GM18511 (cell line): Measurements from ENCODE around the gene NRXN3.
"Not testable (repeated sequence)": the region's sequence is repeated elsewhere in the genome, so short reads cannot be mapped to it uniquely, and the experiment has no call there.

ENCODE experiments used
- ATAC-seq: cut with Tn5 transposase; IDR thresholded peaks from one replicate; pipeline ENCODE4 v1.9.1; 2021; ENCODE audit warnings: mild to moderate bottlenecking, moderate library complexity; ENCODE audit not compliant: unreplicated experiment

Gene NRXN3

DNA sequence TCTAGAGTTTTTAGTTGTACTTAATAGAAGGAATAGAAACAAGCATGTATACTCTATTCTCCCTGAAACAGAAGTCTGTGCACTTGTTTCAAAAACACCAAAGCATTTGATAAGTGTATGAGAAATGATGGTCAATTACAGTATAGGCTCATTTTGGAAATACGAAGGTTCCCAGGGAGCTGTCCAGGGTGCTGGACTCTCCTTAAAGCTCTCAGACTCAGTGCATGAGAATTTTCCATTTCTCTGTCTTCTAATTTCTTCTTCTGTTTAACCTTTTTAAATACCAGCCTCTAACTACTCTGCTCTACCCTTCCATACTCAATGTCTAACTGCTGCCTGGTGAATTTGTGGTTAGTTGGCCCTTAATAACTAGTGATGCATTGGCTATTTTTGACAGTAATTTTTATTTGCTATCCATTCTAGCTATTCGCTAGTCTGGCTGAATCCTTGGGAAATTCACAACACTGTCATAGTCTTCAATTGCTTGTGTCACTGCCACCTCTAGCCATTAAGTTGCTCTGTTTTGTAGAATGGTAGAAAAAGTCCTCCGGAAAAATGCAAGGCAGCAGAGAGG, 229.2 kb downstream of the NRXN3 start:
- no peak for ATAC-seq

DNA sequence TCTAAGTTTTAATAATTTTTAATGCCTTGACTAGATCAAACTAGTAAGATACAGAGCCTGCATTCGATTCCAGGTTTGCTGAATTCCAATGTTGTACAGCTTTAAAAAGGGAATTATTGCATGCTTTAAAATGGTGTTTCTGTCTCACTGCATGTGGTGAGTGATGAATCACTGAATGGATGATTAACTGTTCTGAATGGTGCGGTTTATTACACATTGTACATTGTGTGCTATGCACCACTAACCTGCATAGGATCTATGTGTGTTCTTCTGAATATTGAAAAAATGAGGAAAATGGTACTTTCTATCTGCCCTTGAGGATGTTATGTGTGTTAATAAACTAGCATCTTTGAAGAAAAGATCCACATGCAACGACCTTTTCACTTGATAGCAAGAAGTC, 231.7 kb downstream of the NRXN3 start:
- no peak for ATAC-seq

- ATAC-seq = peak; percentile 70
Measured at GRCh38 chr14:78403278-78403815, 233.2 kb downstream of the NRXN3 start.

DNA sequence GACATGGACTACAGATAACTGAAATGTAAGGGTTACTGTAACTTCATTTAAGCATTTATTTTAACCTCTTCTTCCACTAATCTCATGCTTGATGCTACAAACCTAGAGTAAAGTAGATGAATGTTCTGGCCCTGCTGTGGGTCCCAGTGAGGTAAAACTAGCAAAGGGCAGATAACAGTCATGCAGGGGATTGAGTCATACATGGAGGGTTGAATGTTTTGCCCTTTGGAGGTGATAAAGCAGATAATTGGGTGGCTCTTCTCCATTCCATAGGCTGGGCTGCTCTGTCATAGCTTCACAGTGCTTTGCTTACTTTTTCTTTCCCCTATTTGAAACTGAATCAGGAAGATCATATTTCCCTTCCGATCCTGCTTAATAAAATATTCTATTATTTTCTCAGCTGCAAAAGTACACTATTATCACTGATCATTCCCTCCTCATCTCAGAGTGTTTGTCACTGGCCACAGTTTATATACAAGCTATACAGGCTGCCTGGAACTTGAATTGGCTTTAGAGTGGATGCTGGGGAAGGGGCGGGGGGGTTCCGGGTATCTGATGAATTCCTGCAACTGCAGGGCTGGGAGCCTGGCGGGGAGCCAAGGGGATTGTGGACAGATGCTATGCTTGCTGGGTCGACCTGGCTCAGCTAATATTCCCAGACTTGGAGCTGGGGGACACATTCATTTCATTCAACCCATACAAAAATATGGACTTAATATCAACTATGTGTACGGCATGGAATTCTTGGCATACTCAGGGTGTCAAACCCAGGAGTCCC, 235.1 kb downstream of the NRXN3 start:
- no peak for ATAC-seq

- ATAC-seq = no peak
Measured at GRCh38 chr14:78412475-78412874, 242.3 kb downstream of the NRXN3 start.

DNA sequence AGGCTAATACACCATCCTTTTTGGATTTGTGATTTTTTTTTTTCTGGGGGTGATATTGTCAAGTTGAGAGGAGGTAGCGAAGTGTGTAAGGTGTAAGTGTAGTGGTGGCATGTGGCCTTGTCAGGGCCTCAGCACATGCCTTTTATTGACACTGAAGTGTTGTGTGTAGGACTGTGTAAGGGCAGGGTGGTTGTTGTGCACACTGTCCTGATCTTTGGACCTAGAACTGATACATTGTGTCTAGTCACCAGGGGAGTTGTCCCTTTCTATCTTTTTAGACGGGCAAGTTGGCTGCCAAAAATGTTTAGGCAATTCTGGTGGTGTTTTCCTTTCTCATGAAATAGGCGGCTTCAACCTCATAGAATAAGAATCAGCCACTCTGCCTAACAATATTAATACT, 244.0 kb downstream of the NRXN3 start:
- no peak for ATAC-seq

- ATAC-seq = no peak
Measured at GRCh38 chr14:78417532-78417931, 247.4 kb downstream of the NRXN3 start.

DNA sequence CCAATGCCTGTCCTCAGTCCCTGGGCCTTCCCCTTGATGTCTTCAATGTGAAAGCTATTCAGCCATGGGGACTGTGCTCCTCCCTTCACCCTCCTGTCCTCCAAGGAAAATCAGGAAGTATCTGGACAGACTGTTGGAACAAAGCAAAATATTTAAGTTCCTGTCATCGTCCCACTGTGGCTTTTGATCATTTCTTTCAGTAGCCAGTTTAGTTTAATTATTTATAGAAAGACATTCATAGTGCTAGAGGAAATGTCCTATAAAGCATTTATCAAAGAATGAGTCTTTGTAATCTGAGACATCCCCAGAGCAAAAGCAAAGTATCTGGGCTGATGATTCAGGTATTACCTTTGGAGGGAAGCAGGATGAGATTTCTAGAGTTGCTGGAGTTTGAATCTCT, 254.1 kb downstream of the NRXN3 start:
- ATAC-seq = no peak

GRCh38 chr14:78425330-78425729, 255.2 kb downstream of the NRXN3 start:
- no peak for ATAC-seq

GRCh38 chr14:78425782-78426181, 255.6 kb downstream of the NRXN3 start:
- ATAC-seq = no peak

DNA sequence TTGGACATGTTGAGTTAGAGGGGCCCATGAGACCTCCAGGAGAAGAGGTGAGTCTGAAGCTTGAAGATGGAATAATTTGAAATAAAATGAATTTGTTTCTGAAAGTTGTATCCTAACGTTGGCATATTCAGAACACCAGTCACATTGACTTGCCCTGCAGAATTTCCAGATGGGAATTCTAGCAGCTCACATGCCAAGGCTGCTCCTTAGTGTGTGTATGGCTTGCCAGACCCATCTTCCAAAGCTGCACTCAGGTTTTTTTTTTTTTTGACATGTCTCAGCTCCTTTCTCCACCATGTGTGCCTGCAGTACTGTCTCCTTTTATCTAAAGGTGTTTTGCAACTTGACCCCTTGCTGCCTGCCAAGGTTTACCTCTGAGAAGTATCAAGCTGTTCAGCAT, 261.9 kb downstream of the NRXN3 start:
- no peak for ATAC-seq

GRCh38 chr14:78437448-78437847, 267.3 kb downstream of the NRXN3 start:
- ATAC-seq = not testable (repeated sequence)

- ATAC-seq = no peak
Measured at GRCh38 chr14:78440356-78440894, 270.3 kb downstream of the NRXN3 start.

DNA sequence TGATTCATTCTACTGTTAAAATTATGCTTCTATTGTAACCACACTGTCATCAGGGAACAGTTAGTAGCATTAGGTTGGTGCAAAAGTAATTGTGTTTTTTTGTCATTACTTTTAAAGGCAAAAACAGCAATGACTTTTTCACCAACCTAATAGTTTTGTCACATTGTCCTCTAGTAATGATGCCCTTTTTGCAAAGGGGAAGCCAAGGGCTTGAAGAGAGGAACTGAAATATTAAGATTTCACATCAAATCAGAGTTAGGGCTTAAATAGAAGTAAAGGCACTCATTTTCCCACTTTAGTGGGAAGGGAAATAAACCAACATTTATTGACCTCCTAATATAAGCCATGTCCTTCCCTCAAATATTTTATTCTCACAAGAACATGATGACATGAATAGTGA, 273.7 kb downstream of the NRXN3 start:
- ATAC-seq = no peak

- no peak for ATAC-seq
Measured at GRCh38 chr14:78445275-78445674, 275.1 kb downstream of the NRXN3 start.

- no peak for ATAC-seq
Measured at GRCh38 chr14:78446807-78447206, 276.6 kb downstream of the NRXN3 start.

GRCh38 chr14:78448164-78449094, 278.3 kb downstream of the NRXN3 start:
- ATAC-seq = peak; percentile 85

DNA sequence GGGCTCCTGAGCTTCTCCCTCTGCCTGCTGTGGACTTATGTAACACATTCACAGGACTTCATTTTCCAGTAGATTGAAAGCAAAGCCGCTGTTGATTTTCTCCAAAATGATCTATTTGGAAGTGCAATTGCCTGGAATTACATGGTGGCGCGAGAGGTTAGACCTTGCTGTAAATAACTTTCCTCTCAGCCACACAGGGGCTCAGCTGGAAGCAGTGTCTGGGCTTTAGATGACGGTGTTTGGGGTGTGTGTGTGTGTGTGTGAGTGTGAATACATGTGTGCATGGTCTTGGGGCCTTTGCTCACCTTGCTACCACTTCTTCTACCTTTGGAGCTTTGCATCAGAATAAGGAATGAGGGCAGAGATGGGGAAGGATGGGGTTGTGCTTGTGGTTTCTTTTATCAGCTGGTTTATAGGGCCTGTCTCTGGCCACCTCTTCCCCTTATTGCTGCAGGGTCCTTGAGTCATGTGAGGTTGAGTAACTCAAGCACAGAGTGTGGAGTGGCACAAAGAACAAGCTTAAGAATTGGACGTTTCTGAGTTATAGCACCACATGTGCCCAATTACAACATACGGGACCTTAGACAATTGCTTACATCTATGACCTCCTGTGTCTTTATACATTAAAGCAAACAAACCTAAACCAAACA, 280.6 kb downstream of the NRXN3 start:
- ATAC-seq = no peak

DNA sequence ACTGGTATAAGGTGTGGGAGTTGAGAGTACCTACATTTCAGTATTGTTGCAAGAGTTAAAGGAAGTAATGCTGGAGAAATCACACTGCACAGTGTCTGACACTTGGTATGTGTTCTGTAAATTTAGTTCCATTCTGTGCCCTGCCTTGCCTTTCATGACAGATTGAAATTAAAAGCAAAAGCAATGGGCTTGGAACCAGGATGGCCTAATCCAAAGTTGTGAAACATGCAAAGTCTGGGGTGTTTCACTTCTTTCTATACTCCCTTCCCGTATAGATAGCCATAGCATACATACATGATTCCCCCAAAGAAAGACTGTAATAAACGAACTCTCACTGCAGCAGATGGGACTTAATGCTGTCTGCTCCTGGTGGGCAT, 281.1 kb downstream of the NRXN3 start:
- ATAC-seq = no peak

DNA sequence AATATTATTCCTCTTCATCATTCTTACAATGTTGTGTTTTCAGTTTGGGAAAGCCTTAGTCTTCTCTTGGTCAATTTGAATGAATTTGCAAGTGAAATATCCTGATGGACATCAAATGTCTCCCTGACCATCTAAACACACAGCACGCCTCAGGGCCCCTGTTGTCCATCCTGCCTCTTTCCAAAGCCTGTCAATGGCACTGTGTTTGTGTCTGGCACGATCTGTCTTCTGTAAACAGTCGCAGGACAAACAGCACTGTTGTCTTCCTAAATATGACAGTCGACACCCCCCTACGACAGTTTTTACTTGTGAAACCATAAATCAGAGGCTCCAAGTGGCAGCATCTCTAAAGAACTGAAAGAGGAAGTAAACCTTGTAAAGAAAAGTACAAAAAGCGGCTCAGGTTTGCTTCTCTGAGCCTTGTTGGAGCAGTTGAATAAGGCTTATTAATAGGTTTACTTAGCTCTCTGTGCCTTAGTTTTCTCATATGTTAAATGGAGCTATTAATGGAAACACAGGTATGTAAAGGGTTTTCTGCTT, 285.8 kb downstream of the NRXN3 start:
- peak; percentile 63 for ATAC-seq
